Measurements from ENCODE around the gene CADPS.

The CADPS gene

DNA sequence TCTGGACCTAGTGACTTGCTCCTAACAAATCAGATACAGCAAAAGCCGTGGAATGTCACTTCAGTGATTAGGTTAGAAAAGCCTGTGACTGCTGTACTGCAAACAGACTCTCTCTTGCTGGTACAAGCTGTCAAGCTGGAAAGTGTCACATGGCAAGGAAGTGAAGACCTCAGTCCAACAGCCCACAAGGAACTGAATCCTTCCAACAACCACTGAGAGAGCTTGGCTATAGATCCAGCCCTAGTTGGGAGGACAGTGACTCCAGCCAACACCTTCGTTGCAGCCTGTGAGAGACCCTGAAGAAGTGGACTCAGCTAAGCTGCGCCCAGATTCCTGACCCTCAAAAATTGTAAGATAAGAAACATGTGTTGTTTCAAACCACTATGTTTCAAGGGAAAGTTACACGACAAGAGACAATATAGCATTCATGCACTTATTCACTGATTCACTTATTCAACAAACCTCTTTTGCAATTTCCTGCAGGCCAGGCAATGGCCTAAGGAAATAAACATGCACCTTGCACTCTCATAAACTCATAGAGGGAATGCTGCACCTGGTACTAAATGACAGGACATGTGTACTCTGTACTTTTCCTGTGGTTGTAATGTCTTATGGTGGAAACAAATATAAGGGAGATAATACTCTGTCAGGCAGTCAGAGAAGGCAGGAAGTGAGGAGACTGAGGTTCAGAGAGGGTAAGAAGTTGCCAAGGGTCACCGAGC is 142.9 kb downstream of the CADPS start:
- TF ChIP-seq TAF1 (IDR thresholded peaks at IDR 0.05; ENCODE audit: borderline replicate concordance, insufficient read depth, low read length) (no peak), SIN3A (IDR thresholded peaks at IDR 0.05; ENCODE audit: borderline replicate concordance, insufficient read depth, low read length) (no peak)

DNA sequence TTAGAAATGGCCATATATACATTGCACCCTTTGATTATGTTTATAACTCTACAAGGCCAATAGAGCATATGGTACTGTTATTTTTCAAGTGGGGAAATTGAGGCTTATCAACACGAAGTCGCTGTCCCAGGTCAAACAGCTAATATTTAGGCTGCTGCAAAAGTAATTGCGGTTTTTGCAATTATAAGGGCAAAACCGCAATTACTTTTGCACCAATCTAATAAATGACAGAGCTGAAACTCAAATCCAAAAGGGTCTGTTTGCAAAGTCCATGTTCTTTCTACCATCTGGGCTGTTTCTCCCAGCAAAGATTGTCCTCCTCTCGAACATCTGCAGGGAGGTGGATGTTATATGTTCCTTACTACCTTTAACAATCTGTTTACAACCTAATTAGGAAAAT is 147.2 kb downstream of the CADPS start:
- TF ChIP-seq, protein P1, sequence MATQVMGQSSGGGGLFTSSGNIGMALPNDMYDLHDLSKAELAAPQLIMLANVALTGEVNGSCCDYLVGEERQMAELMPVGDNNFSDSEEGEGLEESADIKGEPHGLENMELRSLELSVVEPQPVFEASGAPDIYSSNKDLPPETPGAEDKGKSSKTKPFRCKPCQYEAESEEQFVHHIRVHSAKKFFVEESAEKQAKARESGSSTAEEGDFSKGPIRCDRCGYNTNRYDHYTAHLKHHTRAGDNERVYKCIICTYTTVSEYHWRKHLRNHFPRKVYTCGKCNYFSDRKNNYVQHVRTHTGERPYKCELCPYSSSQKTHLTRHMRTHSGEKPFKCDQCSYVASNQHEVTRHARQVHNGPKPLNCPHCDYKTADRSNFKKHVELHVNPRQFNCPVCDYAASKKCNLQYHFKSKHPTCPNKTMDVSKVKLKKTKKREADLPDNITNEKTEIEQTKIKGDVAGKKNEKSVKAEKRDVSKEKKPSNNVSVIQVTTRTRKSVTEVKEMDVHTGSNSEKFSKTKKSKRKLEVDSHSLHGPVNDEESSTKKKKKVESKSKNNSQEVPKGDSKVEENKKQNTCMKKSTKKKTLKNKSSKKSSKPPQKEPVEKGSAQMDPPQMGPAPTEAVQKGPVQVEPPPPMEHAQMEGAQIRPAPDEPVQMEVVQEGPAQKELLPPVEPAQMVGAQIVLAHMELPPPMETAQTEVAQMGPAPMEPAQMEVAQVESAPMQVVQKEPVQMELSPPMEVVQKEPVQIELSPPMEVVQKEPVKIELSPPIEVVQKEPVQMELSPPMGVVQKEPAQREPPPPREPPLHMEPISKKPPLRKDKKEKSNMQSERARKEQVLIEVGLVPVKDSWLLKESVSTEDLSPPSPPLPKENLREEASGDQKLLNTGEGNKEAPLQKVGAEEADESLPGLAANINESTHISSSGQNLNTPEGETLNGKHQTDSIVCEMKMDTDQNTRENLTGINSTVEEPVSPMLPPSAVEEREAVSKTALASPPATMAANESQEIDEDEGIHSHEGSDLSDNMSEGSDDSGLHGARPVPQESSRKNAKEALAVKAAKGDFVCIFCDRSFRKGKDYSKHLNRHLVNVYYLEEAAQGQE (IDR thresholded peaks at IDR 0.05; ENCODE audit: insufficient read depth in 1 of 2, low read depth in 2 of 2, low read length in 2 of 2) = no peak
- TF ChIP-seq POLR2AphosphoS5 (IDR thresholded peaks at IDR 0.05; ENCODE audit: low read depth, low read length) (no peak), SIN3A (IDR thresholded peaks at IDR 0.05; ENCODE audit: borderline replicate concordance, insufficient read depth, low read length) (no peak), TAF1 (IDR thresholded peaks at IDR 0.05; ENCODE audit: borderline replicate concordance, insufficient read depth, low read length) (no peak), FOXP2 (optimal IDR thresholded peaks at IDR 0.05; ENCODE audit: borderline replicate concordance, extremely low read depth, extremely low read length, insufficient read depth) (no peak)

DNA sequence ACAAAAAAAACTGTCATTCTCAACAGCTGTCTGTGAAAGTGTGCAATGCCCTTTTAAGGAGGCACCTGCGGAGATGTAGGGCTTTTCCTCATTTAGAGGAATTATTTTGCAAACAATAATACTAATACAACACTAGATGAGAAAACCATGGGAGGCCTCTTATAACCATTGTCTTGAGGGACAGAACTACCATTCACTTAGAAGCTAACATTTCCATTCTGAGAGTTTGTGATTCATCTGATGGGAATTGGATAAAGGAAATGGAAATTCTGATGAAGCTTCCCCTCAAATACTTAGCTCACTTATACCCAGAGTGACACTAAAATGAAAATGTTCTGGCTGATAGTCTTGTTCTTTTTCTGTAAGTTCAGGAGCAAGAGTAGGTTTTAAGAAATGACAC is 147.7 kb downstream of the CADPS start:
- TF ChIP-seq POLR2AphosphoS5 (IDR thresholded peaks at IDR 0.05; ENCODE audit: low read depth, low read length) = no peak
- TF ChIP-seq SIN3A (IDR thresholded peaks at IDR 0.05; ENCODE audit: borderline replicate concordance, insufficient read depth, low read length) = no peak
- no peak for TF ChIP-seq TAF1 (IDR thresholded peaks at IDR 0.05; ENCODE audit: borderline replicate concordance, insufficient read depth, low read length)

DNA sequence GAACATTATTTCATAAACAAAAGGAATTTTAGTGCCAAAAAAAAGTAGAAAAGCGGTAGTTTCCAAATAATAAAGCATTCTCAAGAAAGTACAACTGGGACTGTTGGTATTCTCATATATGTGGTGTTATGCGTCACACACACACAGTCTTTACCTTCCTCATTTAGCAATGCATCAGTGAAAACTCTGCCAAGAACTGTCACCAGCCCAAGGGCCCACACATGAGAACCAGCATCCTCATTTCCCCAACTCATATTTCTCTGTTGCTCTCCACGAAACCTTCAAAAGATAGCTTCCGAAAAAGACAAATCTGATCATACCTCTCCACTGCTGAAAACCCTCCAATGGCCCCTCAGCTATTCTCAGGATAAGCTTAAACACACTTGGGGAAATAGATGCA is 150.7 kb downstream of the CADPS start:
- no peak for TF ChIP-seq POLR2AphosphoS5 (IDR thresholded peaks at IDR 0.05; ENCODE audit: low read depth, low read length)
- no peak for TF ChIP-seq TAF1 (IDR thresholded peaks at IDR 0.05; ENCODE audit: borderline replicate concordance, insufficient read depth, low read length)
- TF ChIP-seq FOXP2 (optimal IDR thresholded peaks at IDR 0.05; ENCODE audit: borderline replicate concordance, extremely low read depth, extremely low read length, insufficient read depth) = no peak
- no peak for TF ChIP-seq SIN3A (IDR thresholded peaks at IDR 0.05; ENCODE audit: borderline replicate concordance, insufficient read depth, low read length)
- TF ChIP-seq, protein P1 (IDR thresholded peaks at IDR 0.05; ENCODE audit: insufficient read depth in 1 of 2, low read depth in 2 of 2, low read length in 2 of 2) = no peak

DNA sequence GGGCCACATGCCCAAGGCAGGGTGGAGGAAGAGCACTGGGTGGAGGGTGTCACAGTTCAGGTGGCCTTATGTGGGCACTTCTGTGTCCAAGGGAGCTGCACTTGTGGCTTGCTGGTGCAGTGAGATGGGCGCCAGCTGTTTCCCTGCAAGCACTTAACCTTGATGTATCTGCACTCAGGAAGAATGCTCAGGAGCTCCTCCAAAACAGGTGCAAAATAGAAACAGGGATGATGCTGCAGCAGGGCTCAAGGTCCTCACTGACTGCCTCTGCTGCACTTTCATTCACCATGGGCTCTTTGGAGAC is 151.3 kb downstream of the CADPS start:
- TF ChIP-seq POLR2AphosphoS5 (IDR thresholded peaks at IDR 0.05; ENCODE audit: low read depth, low read length) (no peak), TAF1 (IDR thresholded peaks at IDR 0.05; ENCODE audit: borderline replicate concordance, insufficient read depth, low read length) (no peak), SIN3A (IDR thresholded peaks at IDR 0.05; ENCODE audit: borderline replicate concordance, insufficient read depth, low read length) (no peak), FOXP2 (optimal IDR thresholded peaks at IDR 0.05; ENCODE audit: borderline replicate concordance, extremely low read depth, extremely low read length, insufficient read depth) (no peak)
- TF ChIP-seq, protein P1 (IDR thresholded peaks at IDR 0.05; ENCODE audit: insufficient read depth in 1 of 2, low read depth in 2 of 2, low read length in 2 of 2) = no peak

DNA sequence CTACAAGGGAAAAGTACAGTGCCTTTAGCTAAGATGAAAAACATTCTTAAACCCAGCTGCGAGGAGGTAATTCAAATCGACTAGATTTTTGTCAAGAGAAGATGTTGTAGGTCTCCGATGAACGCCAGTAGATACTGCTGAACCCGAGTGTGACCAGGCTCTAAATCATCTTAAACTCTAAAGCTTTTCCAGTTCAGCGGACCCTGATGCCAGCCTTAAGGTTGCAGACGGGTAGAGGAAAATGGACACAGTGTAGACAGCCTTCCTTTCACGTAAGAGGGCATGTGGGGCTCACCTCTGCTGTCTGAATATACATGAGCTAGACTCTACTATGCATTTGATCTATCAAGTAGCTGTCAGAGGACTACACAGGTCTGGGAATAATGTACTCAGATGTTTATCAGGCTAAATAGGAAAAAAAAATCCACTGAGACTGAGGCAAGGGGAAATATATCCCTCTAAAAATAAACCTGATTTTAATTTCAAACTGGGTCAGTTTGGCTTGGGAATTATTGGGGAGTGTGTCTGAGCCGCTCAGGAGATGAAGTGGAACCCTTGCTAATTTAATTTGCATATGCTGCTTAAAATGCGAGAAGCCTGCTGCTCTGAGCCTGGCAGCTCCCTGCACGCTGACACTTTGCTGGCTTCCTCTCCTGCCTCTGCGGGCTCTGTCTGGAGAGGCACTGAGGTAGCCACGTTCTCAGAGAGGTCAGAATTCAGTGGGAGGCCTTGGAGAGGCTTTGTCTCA is 151.9 kb downstream of the CADPS start:
- TF ChIP-seq SIN3A (IDR thresholded peaks at IDR 0.05; ENCODE audit: borderline replicate concordance, insufficient read depth, low read length) (no peak), POLR2AphosphoS5 (IDR thresholded peaks at IDR 0.05; ENCODE audit: low read depth, low read length) (no peak), TAF1 (IDR thresholded peaks at IDR 0.05; ENCODE audit: borderline replicate concordance, insufficient read depth, low read length) (no peak), FOXP2 (optimal IDR thresholded peaks at IDR 0.05; ENCODE audit: borderline replicate concordance, extremely low read depth, extremely low read length, insufficient read depth) (no peak)
- TF ChIP-seq, protein P1 (IDR thresholded peaks at IDR 0.05; ENCODE audit: insufficient read depth in 1 of 2, low read depth in 2 of 2, low read length in 2 of 2) = no peak

All from PFSK-1 (cell line).